Astrocyte (in vitro differentiated cells and primary cell): ENCODE results near the gene CTDSPL. TPM values are rescaled to one million over a fixed set of nuclear protein-coding genes. Genes with fewer than 3 reads are reported as not detected.

Experiments used
- DNase-seq: peaks from one replicate; pipeline ENCODE4 v3.0.0-alpha.2; 2010; ENCODE audit warnings: low read depth
- FAIRE-seq: peaks from 2 replicates; lab custom pipeline; 2011; peaks lifted over from hg19 to GRCh38; lab: Jason Lieb, UNC
- H2AFZ ChIP-seq: 2 replicates; pipeline ENCODE4 v1.6.0; 2012; ENCODE audit warnings: low read depth, low read length, inconsistent platforms
- H3K27ac ChIP-seq: 2 replicates; pipeline ENCODE4 v1.5.1; 2011; ENCODE audit warnings: low read depth, low read length, inconsistent platforms
- H3K27me3 ChIP-seq: 2 replicates; pipeline ENCODE4 v1.6.0; 2011; ENCODE audit warnings: low read length, inconsistent platforms; ENCODE audit not compliant: insufficient read depth
- H3K36me3 ChIP-seq: 2 replicates; pipeline ENCODE4 v1.5.1; 2011; ENCODE audit warnings: low read length, inconsistent platforms; ENCODE audit not compliant: insufficient read depth
- H3K4me1 ChIP-seq: 2 replicates; pipeline ENCODE4 v1.5.1; 2011; ENCODE audit warnings: low read length, inconsistent platforms; ENCODE audit not compliant: insufficient read depth
- H3K4me2 ChIP-seq: 2 replicates; pipeline ENCODE4 v1.6.0; 2012; ENCODE audit warnings: low read length, inconsistent platforms
- H3K4me3 ChIP-seq: 2 replicates; pipeline ENCODE4 v1.5.1; 2011; ENCODE audit warnings: low read depth, mild to moderate bottlenecking, low read length, inconsistent platforms; ENCODE audit not compliant: insufficient read depth
- H3K79me2 ChIP-seq: 2 replicates; pipeline ENCODE4 v1.6.0; 2012; ENCODE audit warnings: mild to moderate bottlenecking, low read length, inconsistent platforms; ENCODE audit not compliant: insufficient read depth
- H3K9ac ChIP-seq: 2 replicates; pipeline ENCODE4 v1.6.0; 2012; ENCODE audit warnings: mild to moderate bottlenecking, low read length, inconsistent platforms
- H3K9me3 ChIP-seq: 2 replicates; pipeline ENCODE4 v1.5.1; 2012; ENCODE audit warnings: low read depth, mild to moderate bottlenecking, low read length, inconsistent platforms; ENCODE audit not compliant: insufficient read depth
- H4K20me1 ChIP-seq: 2 replicates; pipeline ENCODE4 v1.6.0; 2012; ENCODE audit warnings: low read length, inconsistent platforms; ENCODE audit not compliant: insufficient read depth
- H3K27ac Mint-ChIP-seq: one replicate; pipeline ENCODE4 v1.8.0; 2021; ENCODE audit warnings: mild to moderate bottlenecking, mixed read lengths; ENCODE audit not compliant: unreplicated experiment
- H3K27me3 Mint-ChIP-seq: one replicate; pipeline ENCODE4 v1.8.0; 2021; ENCODE audit warnings: low read depth, mixed read lengths; ENCODE audit not compliant: unreplicated experiment
- H3K36me3 Mint-ChIP-seq: one replicate; pipeline ENCODE4 v1.8.0; 2021; ENCODE audit warnings: low read depth, mixed read lengths; ENCODE audit not compliant: unreplicated experiment
- H3K4me1 Mint-ChIP-seq: one replicate; pipeline ENCODE4 v1.8.0; 2021; ENCODE audit warnings: low read depth, mixed read lengths; ENCODE audit not compliant: unreplicated experiment
- H3K4me3 Mint-ChIP-seq: one replicate; pipeline ENCODE4 v1.8.0; 2021; ENCODE audit warnings: mild to moderate bottlenecking, moderate library complexity, mixed read lengths; ENCODE audit not compliant: unreplicated experiment
- H3K9me3 Mint-ChIP-seq: one replicate; pipeline ENCODE4 v1.8.0; 2021; ENCODE audit warnings: mild to moderate bottlenecking, mixed read lengths; ENCODE audit not compliant: unreplicated experiment
- EZH2 ChIP-seq: IDR thresholded peaks from 2 replicates; pipeline ENCODE4 v1.6.1; 2012; ENCODE audit warnings: mild to moderate bottlenecking, low read length, inconsistent platforms; ENCODE audit not compliant: insufficient read depth
- total RNA-seq: library from RNA; stranded (reverse); gene quantifications from 2 replicates; pipeline ENCODE4 v1.2.1, GENCODE V29; 2021
- TF ChIP-seq, protein P1 (sequence below): IDR thresholded peaks from 2 replicates; pipeline ENCODE4 v1.5.1; 2011; ENCODE audit warnings: low read depth, mild to moderate bottlenecking, inconsistent platforms, low read length, moderate library complexity; ENCODE audit not compliant: insufficient read depth

CTDSPL gene
- total RNA-seq, 1 donor from 2014 or later: 37.9 TPM

DNA sequence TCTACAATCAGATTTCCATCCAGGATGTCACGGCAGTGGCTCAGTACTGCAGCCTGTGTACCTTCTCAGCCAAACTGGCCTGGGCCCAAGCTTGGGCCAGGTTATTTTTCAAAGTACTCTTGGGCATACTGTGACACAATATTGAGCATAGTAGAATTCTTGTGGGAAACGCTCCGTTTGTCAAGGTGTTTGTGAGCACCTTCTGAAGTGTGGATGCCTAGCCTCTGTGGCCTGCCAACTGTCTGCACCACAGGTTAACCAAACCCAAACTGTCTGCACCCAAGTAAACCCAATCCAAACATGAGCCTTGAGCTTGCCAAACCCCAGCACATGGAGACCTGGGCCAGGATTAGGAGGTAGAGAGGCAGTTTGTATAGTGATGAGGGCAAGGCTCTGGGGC, 25.4 kb downstream of the CTDSPL start:
- H3K4me3 ChIP-seq: no peak overlapping the region
- peaks cover 5% of the 10 kb centered on the region for H3K79me2 ChIP-seq
- Mint-ChIP-seq H3K36me3 (peaks cover 9% of the 10 kb centered on the region), H3K4me1 (peaks cover 8% of the 10 kb centered on the region), H3K27me3 (no peaks in the 10 kb centered on the region), H3K27ac (no peak overlapping the region), H3K4me3 (no peak overlapping the region), H3K9me3 (no peaks in the 10 kb centered on the region)
- no peaks in the 10 kb centered on the region for H3K9me3 ChIP-seq
- H3K9ac ChIP-seq: no peak overlapping the region
- no peaks in the 10 kb centered on the region for H3K4me1 ChIP-seq
- H4K20me1 ChIP-seq: peaks cover 50% of the 10 kb centered on the region
- H2AFZ ChIP-seq: no peak overlapping the region
- FAIRE-seq (no peak), DNase-seq (no peak)
- TF ChIP-seq, protein P1, sequence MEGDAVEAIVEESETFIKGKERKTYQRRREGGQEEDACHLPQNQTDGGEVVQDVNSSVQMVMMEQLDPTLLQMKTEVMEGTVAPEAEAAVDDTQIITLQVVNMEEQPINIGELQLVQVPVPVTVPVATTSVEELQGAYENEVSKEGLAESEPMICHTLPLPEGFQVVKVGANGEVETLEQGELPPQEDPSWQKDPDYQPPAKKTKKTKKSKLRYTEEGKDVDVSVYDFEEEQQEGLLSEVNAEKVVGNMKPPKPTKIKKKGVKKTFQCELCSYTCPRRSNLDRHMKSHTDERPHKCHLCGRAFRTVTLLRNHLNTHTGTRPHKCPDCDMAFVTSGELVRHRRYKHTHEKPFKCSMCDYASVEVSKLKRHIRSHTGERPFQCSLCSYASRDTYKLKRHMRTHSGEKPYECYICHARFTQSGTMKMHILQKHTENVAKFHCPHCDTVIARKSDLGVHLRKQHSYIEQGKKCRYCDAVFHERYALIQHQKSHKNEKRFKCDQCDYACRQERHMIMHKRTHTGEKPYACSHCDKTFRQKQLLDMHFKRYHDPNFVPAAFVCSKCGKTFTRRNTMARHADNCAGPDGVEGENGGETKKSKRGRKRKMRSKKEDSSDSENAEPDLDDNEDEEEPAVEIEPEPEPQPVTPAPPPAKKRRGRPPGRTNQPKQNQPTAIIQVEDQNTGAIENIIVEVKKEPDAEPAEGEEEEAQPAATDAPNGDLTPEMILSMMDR: no peak
- no peak for TF ChIP-seq EZH2
- H3K27ac ChIP-seq: no peak overlapping the region
- no peaks in the 10 kb centered on the region for H3K36me3 ChIP-seq
- no peaks in the 10 kb centered on the region for H3K27me3 ChIP-seq
- H3K4me2 ChIP-seq: no peak overlapping the region

DNA sequence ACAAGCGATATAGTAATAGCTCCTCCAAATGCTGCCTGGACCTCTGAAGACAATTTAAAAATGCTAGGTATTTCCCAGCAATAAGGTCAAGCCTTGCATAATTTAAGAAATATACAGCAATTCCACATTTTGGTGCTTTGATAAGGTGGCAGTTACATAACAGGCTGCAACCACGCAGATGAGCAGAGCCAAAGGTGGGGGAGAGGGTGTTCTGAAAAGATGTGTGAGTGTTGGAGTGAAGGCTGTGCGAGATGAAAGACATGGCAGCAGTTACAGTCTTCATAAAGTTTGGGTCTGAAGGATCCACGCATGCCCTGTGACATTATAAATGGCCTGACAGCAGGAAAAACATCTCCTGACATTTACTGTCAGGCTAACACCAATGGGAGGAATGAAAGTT, 26.1 kb downstream of the CTDSPL start:
- Histone ChIP-seq H3K9ac (no peak overlapping the region), H3K79me2 (peaks cover 5% of the 10 kb centered on the region), H2AFZ (no peak overlapping the region), H3K27ac (no peak overlapping the region), H3K4me1 (no peaks in the 10 kb centered on the region), H3K4me3 (no peak overlapping the region), H3K9me3 (no peaks in the 10 kb centered on the region), H3K36me3 (no peaks in the 10 kb centered on the region), H4K20me1 (peaks cover 54% of the 10 kb centered on the region), H3K4me2 (no peak overlapping the region), H3K27me3 (no peaks in the 10 kb centered on the region)
- Mint-ChIP-seq H3K4me1 (peaks cover 13% of the 10 kb centered on the region), H3K9me3 (no peaks in the 10 kb centered on the region), H3K4me3 (no peak overlapping the region), H3K27me3 (no peaks in the 10 kb centered on the region), H3K27ac (no peak overlapping the region), H3K36me3 (peaks cover 9% of the 10 kb centered on the region)
- DNase-seq (no peak), FAIRE-seq (no peak)
- TF ChIP-seq, protein P1: no peak
- no peak for TF ChIP-seq EZH2

GRCh38 chr3:37888421-37888820, 26.7 kb downstream of the CTDSPL start:
- Histone ChIP-seq H3K27me3 (no peaks in the 10 kb centered on the region), H3K4me3 (no peak overlapping the region), H3K27ac (no peak overlapping the region), H4K20me1 (peaks cover 52% of the 10 kb centered on the region), H3K9ac (no peak overlapping the region), H3K36me3 (no peaks in the 10 kb centered on the region), H3K9me3 (no peaks in the 10 kb centered on the region), H3K4me2 (no peak overlapping the region), H3K4me1 (no peaks in the 10 kb centered on the region), H2AFZ (no peak overlapping the region), H3K79me2 (peaks cover 5% of the 10 kb centered on the region)
- Mint-ChIP-seq H3K4me1 (peaks cover 19% of the 10 kb centered on the region), H3K4me3 (no peak overlapping the region), H3K27me3 (no peaks in the 10 kb centered on the region), H3K36me3 (peaks cover 11% of the 10 kb centered on the region), H3K27ac (no peak overlapping the region), H3K9me3 (no peaks in the 10 kb centered on the region)
- TF ChIP-seq EZH2: no peak
- TF ChIP-seq, protein P1: no peak
- DNase-seq (no peak), FAIRE-seq (no peak)
